Mesendoderm (in vitro differentiated cells): Measurements from ENCODE around the gene ZNF668.

Experiments
- DNase-seq: peaks from one replicate; pipeline ENCODE4 v3.0.0; 2013
- H2AK5ac ChIP-seq: 2 replicates; pipeline ENCODE4 v1.6.1; 2013; ENCODE audit warnings: low read length, inconsistent platforms
- H2BK120ac ChIP-seq: 2 replicates; pipeline ENCODE4 v1.6.1; 2013; ENCODE audit warnings: low read depth, mild to moderate bottlenecking, low read length, moderate library complexity, mixed read lengths
- H2BK15ac ChIP-seq: replicated peaks from 2 replicates; pipeline ENCODE4 v1.6.1; 2013; ENCODE audit warnings: low read depth, mild to moderate bottlenecking, moderate library complexity
- H2BK5ac ChIP-seq: 2 replicates; pipeline ENCODE4 v1.6.1; 2013; ENCODE audit warnings: low read length, inconsistent platforms
- H3K18ac ChIP-seq: 2 replicates; pipeline ENCODE4 v1.6.1; 2013; ENCODE audit warnings: mild to moderate bottlenecking, low read length, mixed read lengths
- H3K23ac ChIP-seq: one replicate; pipeline ENCODE4 v1.6.1; 2013; ENCODE audit warnings: low read length
- H3K27ac ChIP-seq: 2 replicates; pipeline ENCODE4 v1.5.1; 2013; ENCODE audit warnings: low read depth, mild to moderate bottlenecking, inconsistent platforms, low read length, moderate library complexity
- H3K27me3 ChIP-seq: 2 replicates; pipeline ENCODE4 v1.6.1; 2013; ENCODE audit warnings: low read length, control low read depth, mild to moderate bottlenecking, inconsistent platforms; ENCODE audit not compliant: insufficient read depth, poor library complexity
- H3K36me3 ChIP-seq: 2 replicates; pipeline ENCODE4 v1.6.1; 2013; ENCODE audit warnings: low read length, inconsistent platforms; ENCODE audit not compliant: control insufficient read depth, insufficient read depth
- H3K4ac ChIP-seq: one replicate; pipeline ENCODE4 v1.6.1; 2013; ENCODE audit warnings: low read depth, mild to moderate bottlenecking, low read length, moderate library complexity
- H3K4me1 ChIP-seq: 2 replicates; pipeline ENCODE4 v1.6.1; 2013; ENCODE audit warnings: low read depth, low read length, inconsistent platforms; ENCODE audit not compliant: control insufficient read depth
- H3K4me2 ChIP-seq: 2 replicates; pipeline ENCODE4 v1.6.1; 2013; ENCODE audit warnings: low read length
- H3K4me3 ChIP-seq: 2 replicates; pipeline ENCODE4 v1.5.1; 2013; ENCODE audit warnings: mild to moderate bottlenecking, low read length
- H3K56ac ChIP-seq: one replicate; pipeline ENCODE4 v1.6.1; 2013; ENCODE audit warnings: low read length
- H3K79me1 ChIP-seq: 2 replicates; pipeline ENCODE4 v1.6.1; 2013; ENCODE audit warnings: low read length, inconsistent platforms
- H3K79me2 ChIP-seq: 2 replicates; pipeline ENCODE4 v1.6.1; 2013; ENCODE audit warnings: mild to moderate bottlenecking, low read length; ENCODE audit not compliant: control insufficient read depth, insufficient read depth
- H3K9ac ChIP-seq: 2 replicates; pipeline ENCODE4 v1.6.1; 2013; ENCODE audit warnings: low read length, inconsistent platforms
- H4K5ac ChIP-seq: one replicate; pipeline ENCODE4 v1.6.1; 2013; ENCODE audit warnings: low read length
- H4K8ac ChIP-seq: one replicate; pipeline ENCODE4 v1.6.1; 2013; ENCODE audit warnings: low read depth, mild to moderate bottlenecking, control low read depth, low read length, moderate library complexity
- WGBS: extraction: QIAGEN DNeasy Blood & Tissue Kit; methylation state at CpG from one replicate; pipeline ENCODE4 v1.1.7; 2013; ENCODE audit warnings: low lambda C conversion rate, missing lambda C conversion rate; ENCODE audit not compliant: insufficient coverage; ENCODE audit errors: extremely low coverage; 5-methylcytosine and 5-hydroxymethylcytosine counted together

Gene ZNF668

DNA sequence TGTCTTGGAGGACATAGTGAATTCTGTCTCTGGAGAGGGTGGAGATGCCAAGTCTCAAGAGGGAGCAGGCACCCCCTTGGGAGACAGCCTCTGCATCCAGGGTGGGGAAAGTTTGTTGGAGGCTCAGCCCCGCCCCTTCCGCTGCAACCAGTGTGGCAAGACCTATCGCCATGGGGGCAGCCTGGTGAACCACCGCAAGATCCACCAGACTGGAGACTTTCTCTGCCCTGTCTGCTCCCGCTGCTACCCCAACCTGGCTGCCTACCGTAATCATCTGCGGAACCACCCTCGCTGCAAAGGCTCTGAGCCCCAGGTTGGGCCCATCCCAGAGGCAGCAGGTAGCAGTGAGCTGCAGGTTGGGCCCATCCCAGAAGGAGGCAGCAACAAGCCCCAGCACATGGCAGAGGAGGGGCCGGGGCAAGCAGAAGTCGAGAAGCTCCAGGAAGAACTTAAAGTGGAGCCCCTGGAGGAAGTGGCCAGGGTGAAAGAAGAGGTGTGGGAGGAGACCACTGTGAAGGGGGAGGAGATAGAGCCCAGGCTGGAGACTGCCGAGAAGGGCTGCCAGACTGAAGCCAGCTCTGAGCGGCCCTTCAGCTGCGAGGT, 5.4 kb upstream of the ZNF668 start:
- no peaks in the 10 kb centered on the region for H3K36me3 ChIP-seq
- no peaks in the 10 kb centered on the region for H3K4me1 ChIP-seq
- H2BK15ac ChIP-seq = no peak overlapping the region
- H3K9ac ChIP-seq = no peak overlapping the region
- no peak overlapping the region for H3K23ac ChIP-seq
- H2BK5ac ChIP-seq = no peak overlapping the region
- H3K79me1 ChIP-seq = peaks cover 14% of the 10 kb centered on the region
- no peak overlapping the region for H3K18ac ChIP-seq
- no peak overlapping the region for H4K5ac ChIP-seq
- peaks cover 6% of the 10 kb centered on the region for H3K79me2 ChIP-seq
- no peak overlapping the region for H3K27ac ChIP-seq
- no peaks in the 10 kb centered on the region for H3K27me3 ChIP-seq
- H4K8ac ChIP-seq = no peak overlapping the region
- no peak overlapping the region for H3K4ac ChIP-seq
- H2AK5ac ChIP-seq = no peak overlapping the region
- H3K4me3 ChIP-seq = no peak overlapping the region
- no peak overlapping the region for H3K56ac ChIP-seq
- no peak overlapping the region for H3K4me2 ChIP-seq
- no peak overlapping the region for H2BK120ac ChIP-seq
- no peak for DNase-seq
- WGBS = no CpG with 5 or more reads among the region's 13 CpGs

DNA sequence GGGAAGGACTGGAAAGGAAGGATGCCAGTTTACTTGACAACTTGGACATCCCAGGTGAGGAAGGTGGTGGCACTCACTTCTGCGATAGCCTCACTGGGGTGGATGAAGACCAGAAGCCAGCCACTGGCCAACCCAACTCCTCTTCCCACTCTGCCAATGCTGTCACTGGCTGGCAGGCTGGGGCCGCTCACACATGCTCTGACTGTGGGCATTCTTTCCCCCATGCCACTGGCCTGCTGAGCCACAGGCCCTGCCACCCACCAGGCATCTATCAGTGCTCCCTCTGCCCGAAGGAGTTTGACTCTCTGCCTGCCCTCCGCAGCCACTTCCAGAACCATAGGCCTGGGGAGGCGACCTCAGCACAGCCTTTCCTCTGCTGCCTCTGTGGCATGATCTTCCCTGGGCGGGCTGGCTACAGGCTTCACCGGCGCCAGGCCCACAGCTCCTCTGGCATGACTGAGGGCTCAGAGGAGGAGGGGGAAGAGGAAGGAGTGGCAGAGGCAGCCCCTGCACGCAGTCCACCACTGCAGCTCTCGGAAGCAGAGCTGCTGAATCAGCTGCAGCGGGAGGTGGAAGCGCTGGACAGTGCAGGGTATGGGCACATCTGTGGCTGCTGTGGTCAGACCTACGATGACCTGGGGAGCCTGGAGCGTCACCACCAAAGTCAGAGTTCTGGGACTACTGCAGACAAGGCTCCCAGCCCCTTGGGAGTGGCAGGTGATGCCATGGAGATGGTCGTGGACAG, 4.7 kb upstream of the ZNF668 start:
- H3K79me2 ChIP-seq = peaks cover 6% of the 10 kb centered on the region
- H3K27ac ChIP-seq = no peak overlapping the region
- H3K9ac ChIP-seq = no peak overlapping the region
- H4K8ac ChIP-seq = no peak overlapping the region
- no peaks in the 10 kb centered on the region for H3K4me1 ChIP-seq
- H3K79me1 ChIP-seq = peaks cover 14% of the 10 kb centered on the region
- H2BK15ac ChIP-seq = no peak overlapping the region
- no peak overlapping the region for H3K4me3 ChIP-seq
- H2BK120ac ChIP-seq = no peak overlapping the region
- no peak overlapping the region for H2AK5ac ChIP-seq
- no peak overlapping the region for H4K5ac ChIP-seq
- no peak overlapping the region for H3K4ac ChIP-seq
- no peak overlapping the region for H3K23ac ChIP-seq
- no peaks in the 10 kb centered on the region for H3K27me3 ChIP-seq
- no peak for DNase-seq
- H3K56ac ChIP-seq = no peak overlapping the region
- no peak overlapping the region for H2BK5ac ChIP-seq
- WGBS = no CpG with 5 or more reads among the region's 15 CpGs
- no peak overlapping the region for H3K4me2 ChIP-seq
- H3K18ac ChIP-seq = no peak overlapping the region
- no peaks in the 10 kb centered on the region for H3K36me3 ChIP-seq

DNA sequence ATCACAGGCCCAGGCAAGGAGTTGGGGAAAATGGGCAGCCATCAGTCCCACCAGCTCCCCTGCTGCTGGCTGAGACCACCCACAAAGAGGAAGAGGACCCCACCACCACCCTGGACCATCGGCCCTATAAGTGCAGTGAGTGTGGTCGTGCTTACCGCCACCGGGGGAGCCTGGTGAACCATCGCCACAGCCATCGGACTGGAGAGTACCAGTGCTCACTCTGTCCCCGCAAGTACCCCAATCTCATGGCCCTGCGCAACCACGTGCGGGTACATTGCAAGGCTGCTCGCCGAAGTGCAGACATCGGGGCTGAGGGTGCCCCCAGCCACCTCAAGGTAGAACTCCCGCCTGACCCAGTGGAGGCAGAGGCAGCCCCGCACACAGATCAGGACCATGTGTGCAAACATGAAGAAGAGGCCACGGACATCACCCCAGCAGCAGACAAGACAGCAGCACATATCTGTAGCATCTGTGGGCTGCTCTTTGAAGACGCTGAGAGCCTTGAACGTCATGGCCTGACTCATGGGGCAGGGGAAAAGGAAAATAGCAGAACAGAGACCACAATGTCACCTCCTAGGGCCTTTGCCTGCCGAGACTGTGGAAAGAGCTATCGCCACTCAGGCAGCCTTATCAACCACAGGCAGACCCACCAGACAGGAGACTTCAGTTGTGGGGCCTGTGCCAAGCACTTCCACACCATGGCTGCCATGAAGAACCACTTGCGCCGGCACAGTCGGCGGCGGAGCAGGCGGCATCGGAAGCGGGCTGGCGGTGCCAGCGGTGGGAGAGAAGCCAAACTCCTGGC, 3.8 kb upstream of the ZNF668 start:
- no peak overlapping the region for H3K9ac ChIP-seq
- no peak overlapping the region for H2BK120ac ChIP-seq
- H2BK5ac ChIP-seq = no peak overlapping the region
- H3K23ac ChIP-seq = no peak overlapping the region
- H3K4ac ChIP-seq = no peak overlapping the region
- H3K4me1 ChIP-seq = no peaks in the 10 kb centered on the region
- H3K79me1 ChIP-seq = peaks cover 14% of the 10 kb centered on the region
- no peaks in the 10 kb centered on the region for H3K36me3 ChIP-seq
- no peak overlapping the region for H3K56ac ChIP-seq
- H3K4me2 ChIP-seq = no peak overlapping the region
- no peak for DNase-seq
- no peak overlapping the region for H4K5ac ChIP-seq
- no peaks in the 10 kb centered on the region for H3K27me3 ChIP-seq
- peaks cover 9% of the 10 kb centered on the region for H3K79me2 ChIP-seq
- H2BK15ac ChIP-seq = no peak overlapping the region
- no CpG with 5 or more reads among the region's 30 CpGs for WGBS
- no peak overlapping the region for H2AK5ac ChIP-seq
- no peak overlapping the region for H3K27ac ChIP-seq
- H4K8ac ChIP-seq = no peak overlapping the region
- H3K18ac ChIP-seq = no peak overlapping the region
- H3K4me3 ChIP-seq = no peak overlapping the region

DNA sequence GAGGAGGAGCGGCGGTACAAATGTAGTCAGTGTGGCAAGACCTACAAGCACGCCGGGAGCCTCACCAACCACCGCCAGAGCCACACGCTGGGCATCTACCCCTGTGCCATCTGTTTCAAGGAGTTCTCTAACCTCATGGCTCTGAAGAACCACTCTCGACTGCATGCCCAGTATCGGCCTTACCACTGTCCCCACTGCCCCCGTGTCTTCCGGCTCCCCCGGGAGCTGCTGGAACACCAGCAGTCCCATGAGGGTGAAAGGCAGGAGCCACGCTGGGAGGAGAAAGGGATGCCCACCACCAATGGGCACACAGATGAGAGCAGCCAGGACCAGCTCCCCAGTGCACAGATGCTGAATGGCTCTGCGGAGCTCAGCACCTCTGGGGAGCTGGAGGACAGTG, 3.0 kb upstream of the ZNF668 start:
- H4K8ac ChIP-seq = no peak overlapping the region

DNA sequence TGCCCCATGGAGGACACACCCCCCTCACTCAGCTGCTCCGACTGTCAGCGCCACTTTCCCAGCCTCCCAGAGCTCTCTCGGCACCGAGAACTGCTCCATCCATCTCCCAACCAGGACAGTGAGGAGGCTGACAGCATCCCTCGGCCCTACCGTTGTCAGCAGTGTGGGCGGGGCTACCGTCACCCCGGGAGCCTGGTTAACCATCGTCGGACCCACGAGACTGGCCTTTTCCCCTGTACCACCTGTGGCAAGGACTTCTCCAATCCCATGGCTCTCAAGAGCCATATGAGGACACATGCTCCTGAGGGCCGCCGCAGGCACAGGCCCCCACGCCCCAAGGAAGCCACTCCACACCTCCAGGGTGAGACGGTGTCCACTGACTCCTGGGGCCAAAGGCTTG, 2.3 kb upstream of the ZNF668 start:
- Histone ChIP-seq H2BK5ac (no peak overlapping the region), H2BK120ac (no peak overlapping the region), H3K27ac (no peak overlapping the region), H3K36me3 (no peaks in the 10 kb centered on the region), H3K23ac (no peak overlapping the region), H3K4me3 (no peak overlapping the region), H3K27me3 (no peaks in the 10 kb centered on the region), H3K4ac (no peak overlapping the region), H3K56ac (no peak overlapping the region), H3K79me2 (peaks cover 24% of the 10 kb centered on the region), H2AK5ac (no peak overlapping the region), H3K4me2 (no peak overlapping the region), H3K9ac (no peak overlapping the region), H4K8ac (no peak overlapping the region), H3K18ac (no peak overlapping the region), H2BK15ac (no peak overlapping the region), H3K79me1 (peaks cover 19% of the 10 kb centered on the region), H3K4me1 (peaks cover 3% of the 10 kb centered on the region), H4K5ac (no peak overlapping the region)
- WGBS = no CpG with 5 or more reads among the region's 16 CpGs
- no peak for DNase-seq

More for the DNA sequence above, 3.0 kb upstream of the ZNF668 start:
- Histone ChIP-seq H4K5ac (no peak overlapping the region), H3K9ac (no peak overlapping the region), H3K36me3 (no peaks in the 10 kb centered on the region), H2BK120ac (no peak overlapping the region), H3K4ac (no peak overlapping the region), H3K56ac (no peak overlapping the region), H3K79me1 (peaks cover 17% of the 10 kb centered on the region), H2BK5ac (no peak overlapping the region), H2BK15ac (no peak overlapping the region), H3K4me3 (no peak overlapping the region), H3K18ac (no peak overlapping the region), H3K79me2 (peaks cover 17% of the 10 kb centered on the region), H3K4me1 (peaks cover 1% of the 10 kb centered on the region), H3K23ac (no peak overlapping the region), H3K4me2 (no peak overlapping the region), H3K27ac (no peak overlapping the region), H3K27me3 (no peaks in the 10 kb centered on the region), H2AK5ac (no peak overlapping the region)
- DNase-seq = no peak
- no CpG with 5 or more reads among the region's 13 CpGs for WGBS
